ENCODE results near the gene AURKAIP1.

Gene AURKAIP1

DNA sequence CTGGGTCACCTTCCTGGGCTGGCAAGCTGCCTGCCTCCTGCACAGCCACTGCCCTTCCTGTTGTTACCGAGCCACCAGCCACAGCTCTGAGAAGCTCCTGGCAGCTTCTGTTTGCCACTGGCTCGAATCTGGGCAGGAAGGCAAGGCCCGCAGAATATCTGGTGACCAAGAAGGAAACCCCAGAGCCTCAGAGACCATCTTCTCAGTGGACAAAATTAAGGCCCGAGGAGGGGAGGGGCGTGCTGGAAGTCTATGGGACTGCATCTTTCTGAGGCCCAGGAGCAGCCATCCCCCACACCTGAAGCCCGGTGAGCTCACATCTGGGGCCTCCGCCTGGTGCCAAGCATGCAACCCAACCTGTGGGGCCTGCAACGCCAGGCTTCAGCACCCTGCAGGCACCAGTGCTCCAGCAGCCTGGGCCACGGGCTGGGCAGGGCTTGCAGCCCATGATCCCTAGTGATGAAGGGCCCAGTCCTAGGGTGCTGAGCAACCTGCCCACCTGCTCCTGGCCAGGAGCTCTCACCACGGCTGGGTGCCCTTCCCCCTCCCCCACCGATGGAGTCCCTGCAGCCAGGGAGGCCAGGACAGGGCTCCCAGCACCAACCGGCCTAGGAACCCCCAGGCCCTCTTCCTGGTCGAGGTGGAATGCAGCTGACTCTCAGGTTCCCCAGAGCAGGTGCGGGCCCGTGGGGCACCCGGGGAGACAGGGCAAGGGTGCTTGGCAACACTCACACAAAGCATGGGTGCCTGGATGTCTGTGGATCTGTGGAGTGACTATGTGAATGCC lies 49.5 kb downstream of the AURKAIP1 start:
- Histone ChIP-seq H3K4me2 (ENCODE audit: insufficient read depth, low read length) (peak overlapping the region; percentile 100), H3K9me3 (ENCODE audit: insufficient read depth, low read length, severe bottlenecking) (no peaks in the 10 kb centered on the region), H3K27ac (ENCODE audit: low read length) (peak overlapping the region; percentile 75), H3K9ac (ENCODE audit: low read depth, low read length) (peak overlapping the region; percentile 91), H4K20me1 (ENCODE audit: insufficient read depth, low read length) (peaks cover 69% of the 10 kb centered on the region), H3K4me3 (ENCODE audit: low read depth in 1 of 2, low read length in 2 of 2) (peak overlapping the region; percentile 76 to 99; a peak in 3 of 4 replicates), H3K27me3 (ENCODE audit: insufficient read depth, low read length, poor library complexity) (no peaks in the 10 kb centered on the region), H2AFZ (ENCODE audit: low read depth, low read length) (peak overlapping the region; percentile 90; the same call in 1 of the 2 replicates), H3K4me1 (ENCODE audit: insufficient read depth, low read length) (peaks cover 48% of the 10 kb centered on the region), H3K79me2 (ENCODE audit: insufficient read depth, low read length) (peaks cover 59% of the 10 kb centered on the region), H3K36me3 (ENCODE audit: insufficient read depth, low read length) (peaks cover 44% of the 10 kb centered on the region)
- TF ChIP-seq EZH2 (IDR thresholded peaks at IDR 0.05; ENCODE audit: borderline replicate concordance, low read depth, low read length, severe bottlenecking) = no peak
- TF ChIP-seq, protein P1, sequence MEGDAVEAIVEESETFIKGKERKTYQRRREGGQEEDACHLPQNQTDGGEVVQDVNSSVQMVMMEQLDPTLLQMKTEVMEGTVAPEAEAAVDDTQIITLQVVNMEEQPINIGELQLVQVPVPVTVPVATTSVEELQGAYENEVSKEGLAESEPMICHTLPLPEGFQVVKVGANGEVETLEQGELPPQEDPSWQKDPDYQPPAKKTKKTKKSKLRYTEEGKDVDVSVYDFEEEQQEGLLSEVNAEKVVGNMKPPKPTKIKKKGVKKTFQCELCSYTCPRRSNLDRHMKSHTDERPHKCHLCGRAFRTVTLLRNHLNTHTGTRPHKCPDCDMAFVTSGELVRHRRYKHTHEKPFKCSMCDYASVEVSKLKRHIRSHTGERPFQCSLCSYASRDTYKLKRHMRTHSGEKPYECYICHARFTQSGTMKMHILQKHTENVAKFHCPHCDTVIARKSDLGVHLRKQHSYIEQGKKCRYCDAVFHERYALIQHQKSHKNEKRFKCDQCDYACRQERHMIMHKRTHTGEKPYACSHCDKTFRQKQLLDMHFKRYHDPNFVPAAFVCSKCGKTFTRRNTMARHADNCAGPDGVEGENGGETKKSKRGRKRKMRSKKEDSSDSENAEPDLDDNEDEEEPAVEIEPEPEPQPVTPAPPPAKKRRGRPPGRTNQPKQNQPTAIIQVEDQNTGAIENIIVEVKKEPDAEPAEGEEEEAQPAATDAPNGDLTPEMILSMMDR (IDR thresholded peaks at IDR 0.05; ENCODE audit: borderline replicate concordance, extremely low read depth, low read length, poor library complexity, severe bottlenecking) = no peak
- DNase-seq = no peak
- ATAC-seq (ENCODE audit: insufficient read depth, low read depth) = 0 out of 3 replicates have a peak, but pooled peaks have one; percentile 0

DNA sequence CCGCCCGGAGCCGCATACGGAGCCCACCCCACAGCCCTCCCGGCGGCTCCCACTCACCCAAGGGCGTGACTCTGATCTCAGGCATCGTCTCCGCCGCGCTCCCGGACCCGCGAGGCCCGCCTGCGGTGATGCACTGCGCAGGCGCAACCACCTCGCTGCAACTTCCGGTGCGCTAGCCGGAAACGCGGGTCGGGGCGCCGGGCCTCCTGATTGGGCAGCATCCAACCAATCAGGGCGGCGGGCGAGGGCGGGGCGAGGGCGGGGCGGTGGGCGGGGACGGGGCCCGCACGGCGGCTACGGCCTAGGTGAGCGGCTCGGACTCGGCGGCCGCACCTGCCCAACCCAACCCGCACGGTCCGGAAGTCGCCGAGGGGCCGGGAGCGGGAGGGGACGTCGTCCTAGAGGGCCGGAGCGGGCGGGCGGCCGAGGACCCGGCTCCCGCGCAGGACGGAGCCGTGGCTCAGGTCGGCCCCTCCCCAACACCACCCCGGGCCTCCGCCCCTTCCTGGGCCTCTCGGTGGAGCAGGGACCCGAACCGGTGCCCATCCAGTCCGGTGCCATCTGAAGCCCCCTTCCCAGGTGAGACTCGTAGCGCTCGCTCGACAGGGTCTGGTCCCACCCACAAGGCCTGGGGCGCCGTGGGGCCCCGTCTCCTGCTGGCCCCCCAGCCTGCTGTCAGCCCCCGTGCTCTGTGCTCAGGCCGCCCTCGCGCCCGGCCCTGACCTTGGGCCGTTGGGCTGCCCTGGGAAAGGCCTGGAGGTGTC lies 50.3 kb downstream of the AURKAIP1 start, which contains the start of the genes CPTP and INTS11:
CPTP (plus strand) TSS at position 279 of the 764 bp plus-strand sequence. CDS start 2,109 bp downstream, outside the sequence.
INTS11 (minus strand) TSS at position 137 of the 764 bp plus-strand sequence; CDS start at position 85, 52 bp downstream.
- Histone ChIP-seq H3K4me1 (ENCODE audit: insufficient read depth, low read length) (peaks cover 51% of the 10 kb centered on the region), H3K4me2 (ENCODE audit: insufficient read depth, low read length) (peak within 1 kb of the TSS; percentile 100), H3K36me3 (ENCODE audit: insufficient read depth, low read length) (peaks cover 50% of the 10 kb centered on the region), H2AFZ (ENCODE audit: low read depth, low read length) (peak within 1 kb of the TSS; percentile 90), H3K9me3 (ENCODE audit: insufficient read depth, low read length, severe bottlenecking) (no peaks in the 10 kb centered on the region), H3K27me3 (ENCODE audit: insufficient read depth, low read length, poor library complexity) (no peaks in the 10 kb centered on the region), H3K4me3 (ENCODE audit: low read depth in 1 of 2, low read length in 2 of 2) (peak within 1 kb of the TSS; percentile 76 to 99), H3K9ac (ENCODE audit: low read depth, low read length) (peak within 1 kb of the TSS; percentile 91), H3K79me2 (ENCODE audit: insufficient read depth, low read length) (peaks cover 67% of the 10 kb centered on the region), H4K20me1 (ENCODE audit: insufficient read depth, low read length) (peaks cover 70% of the 10 kb centered on the region), H3K27ac (ENCODE audit: low read length) (peak within 1 kb of the TSS; percentile 75)
- peak; percentile 88 for ATAC-seq (ENCODE audit: insufficient read depth, low read depth)
- TF ChIP-seq, protein P1 (IDR thresholded peaks at IDR 0.05; ENCODE audit: borderline replicate concordance, extremely low read depth, low read length, poor library complexity, severe bottlenecking) = no peak
- TF ChIP-seq EZH2 (IDR thresholded peaks at IDR 0.05; ENCODE audit: borderline replicate concordance, low read depth, low read length, severe bottlenecking) = no peak
- peak; percentile 95 for DNase-seq

DNA sequence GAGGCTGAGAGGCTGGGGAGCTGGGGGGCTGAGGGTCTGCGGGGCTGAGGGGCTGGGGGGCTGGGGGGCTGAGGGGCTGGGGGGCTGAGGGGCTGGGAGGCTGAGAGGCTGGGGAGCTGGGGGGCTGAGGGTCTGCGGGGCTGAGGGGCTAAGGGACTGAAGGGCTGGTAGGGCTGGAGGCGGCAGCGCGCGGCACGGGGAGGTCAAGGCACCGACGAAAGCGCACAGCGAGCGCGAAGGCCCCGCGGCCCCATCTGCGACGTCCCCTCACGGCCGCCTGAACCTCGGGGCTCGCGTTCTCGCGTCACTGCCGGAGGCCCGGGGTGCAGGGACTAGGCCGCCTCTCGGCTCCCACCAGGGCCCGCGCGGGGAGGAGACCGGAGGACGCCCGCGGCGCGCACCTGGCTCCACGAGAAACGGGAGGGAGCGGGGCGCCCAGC lies 50.9 kb downstream of the AURKAIP1 start:
- Histone ChIP-seq H3K9me3 (ENCODE audit: insufficient read depth, low read length, severe bottlenecking) (no peaks in the 10 kb centered on the region), H3K4me3 (ENCODE audit: low read depth in 1 of 2, low read length in 2 of 2) (peak overlapping the region; percentile 76 to 99), H3K4me1 (ENCODE audit: insufficient read depth, low read length) (peaks cover 51% of the 10 kb centered on the region), H3K4me2 (ENCODE audit: insufficient read depth, low read length) (peak overlapping the region; percentile 100), H2AFZ (ENCODE audit: low read depth, low read length) (peak overlapping the region; percentile 80), H3K27ac (ENCODE audit: low read length) (peak overlapping the region; percentile 74), H3K36me3 (ENCODE audit: insufficient read depth, low read length) (peaks cover 56% of the 10 kb centered on the region), H3K79me2 (ENCODE audit: insufficient read depth, low read length) (peaks cover 73% of the 10 kb centered on the region), H4K20me1 (ENCODE audit: insufficient read depth, low read length) (peaks cover 71% of the 10 kb centered on the region), H3K27me3 (ENCODE audit: insufficient read depth, low read length, poor library complexity) (no peaks in the 10 kb centered on the region), H3K9ac (ENCODE audit: low read depth, low read length) (peak overlapping the region; percentile 91)
- TF ChIP-seq, protein P1 (IDR thresholded peaks at IDR 0.05; ENCODE audit: borderline replicate concordance, extremely low read depth, low read length, poor library complexity, severe bottlenecking) = no peak
- TF ChIP-seq EZH2 (IDR thresholded peaks at IDR 0.05; ENCODE audit: borderline replicate concordance, low read depth, low read length, severe bottlenecking) = no peak
- DNase-seq (no peak), ATAC-seq (ENCODE audit: insufficient read depth, low read depth) (peak; percentile 47)
